HepG2 (cell line): ENCODE data around the gene UBE2G2. TPM values are rescaled to one million over a fixed set of nuclear protein-coding genes. Genes with fewer than 3 reads are reported as not detected.

ENCODE experiments used
- FOXK1 ChIP-seq: sonication (generic); formaldehyde crosslinking; IDR thresholded peaks from 2 replicates; pipeline ENCODE4 v1.4.0; 2020; ENCODE audit warnings: low read depth, missing genetic modification reagents, borderline replicate concordance
- HNF4A ChIP-seq: sonication (generic); formaldehyde crosslinking; IDR thresholded peaks from 2 replicates; pipeline ENCODE4 v1.4.0; 2020; ENCODE audit warnings: missing genetic modification reagents
- LCORL ChIP-seq, 2 experiments: fragments of 450-650 bp in 1 of 2; sonication (generic) in 1 of 2; formaldehyde crosslinking in 1 of 2; IDR thresholded peaks; 2 replicates each; pipeline versions ENCODE4 v1.5.0 to v1.6.1; 2017 to 2020; ENCODE audit warnings: antibody characterized with exemption in 1 of 2, missing genetic modification reagents in 1 of 2
- MXI1 ChIP-seq: IDR thresholded peaks from 3 replicates; pipeline ENCODE4 v1.6.1; 2012; ENCODE audit warnings: low read depth, low read length, inconsistent platforms, borderline replicate concordance
- RBM22 ChIP-seq: fragments of 200-400 bp; formaldehyde crosslinking; optimal IDR thresholded peaks from 2 replicates; pipeline ENCODE3; 2017; ENCODE audit warnings: mild to moderate bottlenecking, low read length, moderate library complexity
- SALL1 ChIP-seq: sonication (generic); formaldehyde crosslinking; IDR thresholded peaks from 2 replicates; pipeline ENCODE4 v1.8.0; 2022; ENCODE audit warnings: mild to moderate bottlenecking, missing genetic modification reagents
- SPEN ChIP-seq: sonication (generic); formaldehyde crosslinking; IDR thresholded peaks from 2 replicates; pipeline ENCODE4 v1.5.1; 2020; ENCODE audit warnings: low read depth, mild to moderate bottlenecking, missing genetic modification reagents
- TEAD3 ChIP-seq: optimal IDR thresholded peaks from 2 replicates; pipeline ENCODE3; 2016; ENCODE audit warnings: borderline replicate concordance
- ZNF292 ChIP-seq: sonication (generic); formaldehyde crosslinking; IDR thresholded peaks from 2 replicates; pipeline ENCODE4 v1.8.1; 2022; ENCODE audit warnings: mild to moderate bottlenecking, low read depth, missing genetic modification reagents, borderline replicate concordance
- ZNF746 ChIP-seq: sonication (generic); formaldehyde crosslinking; IDR thresholded peaks from 2 replicates; pipeline ENCODE4 v1.8.0; 2022; ENCODE audit warnings: mild to moderate bottlenecking, missing genetic modification reagents
- ZNF75D ChIP-seq: sonication (generic); formaldehyde crosslinking; IDR thresholded peaks from 2 replicates; pipeline ENCODE4 v1.8.1; 2023; ENCODE audit warnings: missing genetic modification reagents, mild to moderate bottlenecking, borderline replicate concordance
- polyA plus RNA-seq, 8 experiments: library from polyadenylated mRNA; depleted of rRNA in 3 of 8; stranded (reverse) in 7 of 8; unstranded in 1 of 8; fragments of >200 nt; fragmentation: Illumina TruSeq in 4 of 8; extraction: Trizol in 4 of 8; gene quantifications; 2 replicates each; pipeline versions ENCODE4 v1.2.1 to v1.2.3, GENCODE V29; 2011 to 2016; ENCODE audit warnings: low read depth in 4 of 8, missing spikeins in 1 of 8, mixed read lengths in 1 of 8; ENCODE audit not compliant: insufficient read depth in 1 of 8
- total RNA-seq, 5 experiments: library from RNA; depleted of rRNA; stranded (reverse); fragments of >200 nt; fragmentation: Illumina TruSeq; extraction: Trizol; gene quantifications; 2 replicates each; pipeline ENCODE4 v1.2.3, GENCODE V29; 2016; ENCODE audit warnings: low read depth in 1 of 5
- TF ChIP-seq, protein P1 (sequence below): sonication (generic); formaldehyde crosslinking; IDR thresholded peaks from 2 replicates; pipeline ENCODE4 v1.4.0; 2020; ENCODE audit warnings: missing genetic modification reagents

UBE2G2 gene
- total and polyA plus RNA-seq, 2 of the 13 experiments (the other 11 are each of a cell fraction or from before 2014, with no cell fraction given), result 55.4 to 92.0 TPM

DNA sequence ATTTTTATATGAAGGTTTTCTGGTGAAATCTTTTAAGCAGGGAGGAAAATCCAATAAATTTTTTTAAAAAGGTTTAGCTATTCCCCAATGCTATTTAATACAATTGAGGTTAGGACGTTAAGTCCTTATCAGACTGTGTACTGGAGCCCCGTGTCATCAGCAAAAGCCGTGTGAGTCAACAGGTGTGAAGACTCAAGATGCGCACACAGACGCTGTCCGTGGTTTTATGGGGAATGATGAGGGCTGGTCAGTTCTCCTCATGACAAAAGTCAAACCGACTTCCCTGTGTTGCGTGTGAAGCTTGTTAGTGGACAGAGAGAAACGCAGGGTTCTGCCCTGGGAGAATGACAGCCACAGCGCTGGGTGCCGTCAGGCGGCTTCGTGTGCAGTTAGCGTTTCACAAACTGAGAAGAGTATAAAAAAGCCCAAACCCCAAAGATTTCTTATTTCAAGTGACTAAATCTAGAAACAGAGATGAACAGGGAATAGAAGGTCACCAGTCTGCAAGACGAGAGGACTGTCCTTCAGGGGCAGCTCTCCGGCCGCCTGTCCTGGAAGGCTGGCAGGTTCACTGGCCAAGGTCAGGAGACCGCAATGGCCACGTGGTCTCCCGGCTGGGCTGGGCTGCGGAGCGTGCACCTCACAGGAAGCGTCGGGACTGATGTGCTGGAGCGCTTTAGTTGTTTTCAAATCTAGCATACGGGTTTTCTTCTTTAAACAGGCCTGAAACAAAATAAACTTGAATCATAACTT, 49.5 kb upstream of the UBE2G2 start (continued):
- TF ChIP-seq SALL1 (CRISPR knock-in tag), result 0 out of 2 replicates have a peak, but pooled peaks have one; percentile 35
- TF ChIP-seq TEAD3 (CRISPR knock-in tag), result no peak
- TF ChIP-seq SPEN (CRISPR knock-in tag), result no peak
- peak; percentile 46 for TF ChIP-seq HNF4A (CRISPR knock-in tag)
- TF ChIP-seq ZNF292 (CRISPR knock-in tag), result no peak
- no peak for TF ChIP-seq ZNF746
- TF ChIP-seq RBM22, result peak; percentile 23
- TF ChIP-seq ZNF75D (CRISPR knock-in tag), result no peak
- TF ChIP-seq, protein P1, sequence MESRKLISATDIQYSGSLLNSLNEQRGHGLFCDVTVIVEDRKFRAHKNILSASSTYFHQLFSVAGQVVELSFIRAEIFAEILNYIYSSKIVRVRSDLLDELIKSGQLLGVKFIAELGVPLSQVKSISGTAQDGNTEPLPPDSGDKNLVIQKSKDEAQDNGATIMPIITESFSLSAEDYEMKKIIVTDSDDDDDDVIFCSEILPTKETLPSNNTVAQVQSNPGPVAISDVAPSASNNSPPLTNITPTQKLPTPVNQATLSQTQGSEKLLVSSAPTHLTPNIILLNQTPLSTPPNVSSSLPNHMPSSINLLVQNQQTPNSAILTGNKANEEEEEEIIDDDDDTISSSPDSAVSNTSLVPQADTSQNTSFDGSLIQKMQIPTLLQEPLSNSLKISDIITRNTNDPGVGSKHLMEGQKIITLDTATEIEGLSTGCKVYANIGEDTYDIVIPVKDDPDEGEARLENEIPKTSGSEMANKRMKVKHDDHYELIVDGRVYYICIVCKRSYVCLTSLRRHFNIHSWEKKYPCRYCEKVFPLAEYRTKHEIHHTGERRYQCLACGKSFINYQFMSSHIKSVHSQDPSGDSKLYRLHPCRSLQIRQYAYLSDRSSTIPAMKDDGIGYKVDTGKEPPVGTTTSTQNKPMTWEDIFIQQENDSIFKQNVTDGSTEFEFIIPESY (CRISPR knock-in tag), result peak; percentile 32; the same call in 1 of the 2 replicates
- TF ChIP-seq FOXK1 (CRISPR knock-in tag), result no peak
- peak; percentile 39; the same call in 1 of the 3 replicates for TF ChIP-seq MXI1
- no peak for TF ChIP-seq LCORL (IDR thresholded peaks at IDR 0.05)
- TF ChIP-seq LCORL (CRISPR knock-in tag; IDR thresholded peaks at IDR 0.05), result no peak
